Endothelial cell of umbilical vein (primary cell): ENCODE data around the gene EFNA2. TPM values are rescaled to one million over a fixed set of nuclear protein-coding genes. Genes with fewer than 3 reads are reported as not detected.

ENCODE experiments used
- BruUV-seq: library from RNA; stranded (reverse); fragments of 400-500 nt; replicated peaks from 2 replicates; lab custom pipeline; 2021; lab: Mats Ljungman, UMichigan
- CTCF ChIA-PET: fragments of 300-600, 350-600 bp; sonication (Branson Sonifier 250); formaldehyde crosslinking; loops from one replicate; lab custom pipeline; 2021; ENCODE audit warnings: antibody characterized with exemption, inconsistent platforms; lab: Charles Lee
- POLR2A ChIA-PET: fragments of 300-600, 350-600 bp; sonication (Branson Sonifier 250); formaldehyde crosslinking; loops from one replicate; lab custom pipeline; 2021; ENCODE audit warnings: antibody characterized with exemption, inconsistent platforms; lab: Charles Lee
- DNase-seq: peaks from one replicate; pipeline ENCODE4 v3.0.0-alpha.2; 2011; ENCODE audit warnings: low read depth, low spot score
- FAIRE-seq: peaks from 2 replicates; lab custom pipeline; 2011; peaks lifted over from hg19 to GRCh38; lab: Jason Lieb, UNC
- H2AFZ ChIP-seq: 2 replicates; pipeline ENCODE4 v1.6.0; 2012; ENCODE audit warnings: low read depth, low read length, control low read depth, inconsistent platforms
- H3K27ac ChIP-seq: 2 replicates; pipeline ENCODE4 v1.5.1; 2011; ENCODE audit warnings: low read depth, mild to moderate bottlenecking, control low read depth, low read length, moderate library complexity; ENCODE audit not compliant: insufficient read depth
- H3K27me3 ChIP-seq, 2 experiments: 2 replicates each; pipeline versions ENCODE4 v1.6.0 to v1.6.1; 2011; ENCODE audit warnings: low read length in 2 of 2, mixed read lengths in 1 of 2; ENCODE audit not compliant: control insufficient read depth in 2 of 2, insufficient read depth in 2 of 2
- H3K36me3 ChIP-seq, 2 experiments: 2 replicates in 1 of 2; 3 replicates in 1 of 2; pipeline ENCODE4 v1.5.1; 2011; ENCODE audit warnings: low read length in 2 of 2, mild to moderate bottlenecking in 1 of 2, moderate library complexity in 1 of 2; ENCODE audit not compliant: control insufficient read depth in 2 of 2, insufficient read depth in 2 of 2; ENCODE audit errors: extremely low read depth in 1 of 2
- H3K4me1 ChIP-seq: 3 replicates; pipeline ENCODE4 v1.5.1; 2011; ENCODE audit warnings: mild to moderate bottlenecking, low read length; ENCODE audit not compliant: control insufficient read depth, insufficient read depth; ENCODE audit errors: extremely low read depth
- H3K4me2 ChIP-seq: 2 replicates; pipeline ENCODE4 v1.6.1; 2011; ENCODE audit warnings: low read length, control low read depth, mixed read lengths; ENCODE audit not compliant: insufficient read depth
- H3K4me3 ChIP-seq, 3 experiments: fragments of 200-600 bp in 1 of 3; sonication (generic), shearing (Covaris generic) in 1 of 3; replicated peaks in 1 of 3; 2 replicates each; pipeline ENCODE4 v1.5.1; 2011 to 2016; ENCODE audit warnings: control low read depth in 3 of 3, low read length in 3 of 3, mild to moderate bottlenecking in 2 of 3, inconsistent platforms in 1 of 3, low read depth in 1 of 3, moderate library complexity in 1 of 3; ENCODE audit not compliant: insufficient read depth in 1 of 3
- H3K79me2 ChIP-seq: 2 replicates; pipeline ENCODE4 v1.6.0; 2012; ENCODE audit warnings: low read length, inconsistent platforms; ENCODE audit not compliant: control insufficient read depth, insufficient read depth
- H3K9ac ChIP-seq: replicated peaks from 2 replicates; pipeline ENCODE3; 2011; ENCODE audit warnings: low read length, control low read depth; ENCODE audit not compliant: insufficient read depth; ENCODE audit errors: extremely low read depth
- H3K9me1 ChIP-seq: replicated peaks from 3 replicates; pipeline ENCODE4 v1.6.0; 2011; ENCODE audit warnings: mild to moderate bottlenecking, low read length; ENCODE audit not compliant: control insufficient read depth, insufficient read depth; ENCODE audit errors: extremely low read depth
- H3K9me3 ChIP-seq: replicated peaks from 2 replicates; pipeline ENCODE4 v1.5.1; 2012; ENCODE audit warnings: low read length, inconsistent platforms; ENCODE audit not compliant: control insufficient read depth, insufficient read depth
- H4K20me1 ChIP-seq: replicated peaks from 2 replicates; pipeline ENCODE3; 2011; ENCODE audit warnings: mild to moderate bottlenecking, low read length; ENCODE audit not compliant: control insufficient read depth, insufficient read depth; ENCODE audit errors: extremely low read depth
- CTCF ChIP-seq, 2 donors: IDR thresholded peaks; 1 replicate in 1 of 2; 2 replicates in 1 of 2; pipeline ENCODE4 v1.5.1; 2011; ENCODE audit warnings: low read length in 2 of 2, mild to moderate bottlenecking in 2 of 2, moderate library complexity in 2 of 2, control low read depth in 1 of 2, inconsistent platforms in 1 of 2, low read depth in 1 of 2; ENCODE audit not compliant: insufficient read depth in 1 of 2; ENCODE audit errors: extremely low read depth in 1 of 2
- EZH2 ChIP-seq: IDR thresholded peaks from 2 replicates; pipeline ENCODE4 v1.6.1; 2012; ENCODE audit warnings: borderline replicate concordance, low read depth, mild to moderate bottlenecking, moderate library complexity, low read length, inconsistent platforms; ENCODE audit not compliant: severe bottlenecking
- FOS ChIP-seq: IDR thresholded peaks from 2 replicates; pipeline ENCODE4 v1.6.1; 2011; ENCODE audit warnings: mild to moderate bottlenecking, low read length, moderate library complexity, borderline replicate concordance; ENCODE audit not compliant: insufficient read depth
- GATA2 ChIP-seq: IDR thresholded peaks from 2 replicates; pipeline ENCODE4 v1.7.0; 2011; ENCODE audit warnings: low read depth, mild to moderate bottlenecking, moderate library complexity, mixed read lengths, low read length; ENCODE audit not compliant: insufficient read length, insufficient read depth
- JUN ChIP-seq: IDR thresholded peaks from 2 replicates; pipeline ENCODE4 v1.6.1; 2011; ENCODE audit warnings: borderline replicate concordance, low read depth; ENCODE audit not compliant: insufficient read length, insufficient read depth
- MYC ChIP-seq: IDR thresholded peaks from one replicate; pipeline ENCODE4 v1.6.1; 2011; ENCODE audit warnings: mild to moderate bottlenecking, low read depth, low read length
- POLR2A ChIP-seq: IDR thresholded peaks from 2 replicates; pipeline ENCODE4 v1.6.1; 2012; ENCODE audit warnings: low read depth, mild to moderate bottlenecking, control low read depth, low read length
- POLR2AphosphoS5 ChIP-seq: IDR thresholded peaks from 2 replicates; pipeline ENCODE4 v1.6.1; 2012; ENCODE audit warnings: low read depth, mild to moderate bottlenecking, control low read depth, low read length, moderate library complexity; ENCODE audit not compliant: insufficient read depth
- dilution Hi-C: fragments of 300-500 bp; cut with MboI; formaldehyde crosslinking; loops from one replicate; pipeline ENCODE4 v1.15.0; 2019; ENCODE audit warnings: low sequenced_read_pairs; ENCODE audit not compliant: extremely low pct_ligation_motif_present
- intact Hi-C: fragments of 100-400 bp; cut with micrococcal nuclease; formaldehyde crosslinking; loops from one replicate; pipeline ENCODE4 v1.10.0; 2022
- polyA plus RNA-seq, 4 experiments: library from polyadenylated mRNA; depleted of rRNA in 3 of 4; stranded (reverse) in 3 of 4; unstranded in 1 of 4; fragments of >200 nt; gene quantifications; 2 replicates each; pipeline versions ENCODE4 v1.2.1 to v1.2.3, GENCODE V29; 2011 to 2012; ENCODE audit warnings: missing spikeins in 1 of 4
- total RNA-seq: library from RNA; stranded (reverse); gene quantifications from 2 replicates; pipeline ENCODE4 v1.2.3, GENCODE V29; 2021
- TF ChIP-seq, protein P1 (sequence below): IDR thresholded peaks from 2 replicates; pipeline ENCODE4 v1.6.1; 2011; ENCODE audit not compliant: insufficient read depth, insufficient read length

EFNA2 gene
- total and polyA plus RNA-seq, 2 donors (not counting 3 experiments of a cell fraction or from before 2014, with no cell fraction given): 0.52 to 1.1 TPM

DNA sequence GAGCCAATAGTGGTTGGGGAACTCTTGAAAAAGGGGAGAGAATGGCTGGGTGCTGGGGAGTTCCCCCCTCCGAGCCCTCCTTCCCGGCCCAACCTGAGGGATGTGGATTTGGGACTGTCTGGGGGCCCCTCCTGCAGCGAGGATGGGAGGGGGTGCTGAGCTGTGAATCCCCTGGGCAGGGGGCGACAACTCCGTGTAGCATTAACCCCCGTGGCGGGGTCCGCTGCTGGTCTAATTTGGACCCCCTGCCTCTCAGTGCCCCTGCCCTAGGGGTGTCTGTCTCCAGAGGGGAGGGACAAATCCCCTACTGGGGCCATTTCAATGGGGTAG is 27.5 kb upstream of the EFNA2 start:
- H2AFZ ChIP-seq: no peak overlapping the region
- H4K20me1 ChIP-seq: no peaks in the 10 kb centered on the region
- no peak overlapping the region for H3K4me3 ChIP-seq
- no peak overlapping the region for H3K27ac ChIP-seq
- TF ChIP-seq POLR2AphosphoS5 (no peak), POLR2A (no peak), EZH2 (no peak), FOS (no peak), GATA2 (no peak), JUN (no peak), CTCF (IDR thresholded peaks at IDR 0.05; ENCODE audit: extremely low read depth in 1 of 2, insufficient read depth in 1 of 2, low read depth in 1 of 2, low read length in 2 of 2) (no peak), MYC (no peak)
- TF ChIP-seq, protein P1, sequence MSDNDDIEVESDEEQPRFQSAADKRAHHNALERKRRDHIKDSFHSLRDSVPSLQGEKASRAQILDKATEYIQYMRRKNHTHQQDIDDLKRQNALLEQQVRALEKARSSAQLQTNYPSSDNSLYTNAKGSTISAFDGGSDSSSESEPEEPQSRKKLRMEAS: no peak
- peaks cover 29 to 34% of the 10 kb centered on the region in 2 experiments for H3K36me3 ChIP-seq
- peaks cover 58% of the 10 kb centered on the region for H3K4me1 ChIP-seq
- dilution Hi-C loops (no loop called here), intact Hi-C loops (no loop called here)
- no TSS peak for BruUV-seq
- no peak overlapping the region for H3K9ac ChIP-seq
- no peak overlapping the region for H3K4me2 ChIP-seq
- FAIRE-seq: no peak
- H3K9me3 ChIP-seq: no peaks in the 10 kb centered on the region
- DNase-seq: no peak
- no peaks in the 10 kb centered on the region for H3K9me1 ChIP-seq
- CTCF ChIA-PET: interaction anchor here (7.8 kb wide), 1 partner anchor 14 kb away, joined by 63 read pairs; no protein-coding TSS in a partner anchor
- POLR2A ChIA-PET: interaction anchor here (0.6 to 3.4 kb wide), 2 partner anchors 8 to 11 kb away, joined by 5 to 19 read pairs; partner anchors contain the start of gene CIRBP
- no peaks in the 10 kb centered on the region for H3K27me3 ChIP-seq
- peaks cover 37% of the 10 kb centered on the region for H3K79me2 ChIP-seq
